ENCODE data around the gene CAND2. TPM values are rescaled to one million over a fixed set of nuclear protein-coding genes. Genes with fewer than 3 reads are reported as not detected.

The CAND2 gene
- total and polyA plus RNA-seq, 2 of the 8 experiments (the other 6 are each of a cell fraction or from before 2014, with no cell fraction given), result 8.7 TPM

- H3K79me1 ChIP-seq (ENCODE audit: low read depth, low read length), result no peaks in the 10 kb centered on the region
- no peaks in the 10 kb centered on the region for H3K27me3 ChIP-seq (replicated peaks in 1 of 4; ENCODE audit: control insufficient read depth in 3 of 4, extremely low read depth in 1 of 4, insufficient read depth in 3 of 4, low read length in 3 of 4)
- no peak overlapping the region for H2BK20ac ChIP-seq (ENCODE audit: low read length)
- no peaks in the 10 kb centered on the region for H4K20me1 ChIP-seq (replicated peaks in 1 of 2; ENCODE audit: control insufficient read depth in 1 of 2, insufficient read depth in 2 of 2, low read length in 2 of 2)
- TF ChIP-seq KDM1A (IDR thresholded peaks at IDR 0.05; ENCODE audit: borderline replicate concordance, low read length), result no peak
- TF ChIP-seq YY1 (IDR thresholded peaks at IDR 0.05; ENCODE audit: low read depth, low read length), result no peak
- TF ChIP-seq TAF1 (IDR thresholded peaks at IDR 0.05; ENCODE audit: low read depth, low read length), result no peak
- no peak for TF ChIP-seq NANOG (IDR thresholded peaks at IDR 0.05; ENCODE audit: insufficient read depth, low read depth, low read length, poor library complexity, severe bottlenecking)
- TF ChIP-seq JUN (IDR thresholded peaks at IDR 0.05; ENCODE audit: low read depth, low read length), result no peak
- TF ChIP-seq PHF8 (conservative IDR thresholded peaks at IDR 0.05; ENCODE audit: low read depth, low read length), result no peak
- no peak for TF ChIP-seq EP300 (IDR thresholded peaks at IDR 0.05; ENCODE audit: borderline replicate concordance in 1 of 2, low read depth in 2 of 2, low read length in 2 of 2)
- TF ChIP-seq EGR1 (IDR thresholded peaks at IDR 0.05; ENCODE audit: borderline replicate concordance, low read depth, low read length), result no peak
- H3K4me3 ChIP-seq (ENCODE audit: extremely low read depth in 1 of 4, insufficient read depth in 2 of 4, low read depth in 3 of 4, low read length in 4 of 4), result no peak overlapping the region
- no peak overlapping the region for H3K4me2 ChIP-seq (ENCODE audit: insufficient read depth in 1 of 2, low read depth in 2 of 2, low read length in 2 of 2)
- H4K8ac ChIP-seq (ENCODE audit: extremely low read depth, insufficient read depth, low read length), result no peak overlapping the region
- H2AK5ac ChIP-seq (ENCODE audit: low read depth, low read length), result no peak overlapping the region
- H2BK15ac ChIP-seq (ENCODE audit: low read length), result no peak overlapping the region
- no peak overlapping the region for H3K9ac ChIP-seq (replicated peaks in 1 of 4; ENCODE audit: extremely low read depth in 1 of 4, low read depth in 3 of 4, low read length in 3 of 4)
- no peak overlapping the region for H3K14ac ChIP-seq (ENCODE audit: insufficient read length)
- no peaks in the 10 kb centered on the region for H3K36me3 ChIP-seq (ENCODE audit: control insufficient read depth in 2 of 4, insufficient read depth in 4 of 4, low read length in 3 of 4)
- ChIA-PET CTCF (ENCODE audit: partially characterized antibody) (interaction anchor here (4.5 kb wide), 1 partner anchor 31 kb away, joined by 29 read pairs; no protein-coding TSS in a partner anchor), POLR2A (ENCODE audit: partially characterized antibody) (interaction anchor here (0.7 to 1.4 kb wide), 2 partner anchors 53 to 76 kb away, joined by 3 read pairs; no protein-coding TSS in a partner anchor)
- H3K4ac ChIP-seq (replicated peaks; ENCODE audit: insufficient read length, low read depth, low read length), result no peak overlapping the region
- FAIRE-seq (no peak), DNase-seq (ENCODE audit: low read depth in 1 of 2, low spot score in 2 of 2) (no peak)
- H4K91ac ChIP-seq (replicated peaks; ENCODE audit: insufficient read length, low read length), result no peak overlapping the region
- H2AFZ ChIP-seq (ENCODE audit: low read length), result no peak overlapping the region
- no peak overlapping the region for H2BK5ac ChIP-seq (ENCODE audit: low read depth, low read length)
- H3K9me3 ChIP-seq (ENCODE audit: insufficient read depth in 2 of 2, low read depth in 1 of 2, low read length in 1 of 2), result no peaks in the 10 kb centered on the region
- no peak overlapping the region for H3K23ac ChIP-seq (ENCODE audit: insufficient read length)
- 86% methylated on average over 3 of the region's 3 CpGs; no CpG with 5 or more reads in 1 of the 2 experiments for WGBS, 2 experiments (ENCODE audit: extremely low coverage in 1 of 2, insufficient coverage in 1 of 2, insufficient read length in 1 of 2, insufficient replicate concordance in 2 of 2, low coverage in 1 of 2, low lambda C conversion rate in 2 of 2, missing lambda C conversion rate in 1 of 2)
- H2BK12ac ChIP-seq (ENCODE audit: low read depth, low read length), result no peak overlapping the region
- H3K27ac ChIP-seq (ENCODE audit: low read depth, low read length), result no peak overlapping the region
- no peak overlapping the region for H4K5ac ChIP-seq (ENCODE audit: insufficient read length, low read depth, low read length)
- H3K18ac ChIP-seq (ENCODE audit: extremely low read depth, low read length), result no peak overlapping the region
- no peak overlapping the region for H2BK120ac ChIP-seq (replicated peaks; ENCODE audit: low read depth, low read length)
- no peak overlapping the region for H3K56ac ChIP-seq (replicated peaks; ENCODE audit: insufficient read length, low read depth, low read length)
- no peaks in the 10 kb centered on the region for H3K79me2 ChIP-seq (ENCODE audit: control insufficient read depth in 1 of 2, insufficient read depth in 2 of 2, low read length in 2 of 2)
- peaks cover 0 to 12% (median 7%) of the 10 kb centered on the region in 4 experiments; a peak in 5 of 7 replicates for H3K4me1 ChIP-seq (replicated peaks in 1 of 4; ENCODE audit: control insufficient read depth in 3 of 4, insufficient read depth in 4 of 4, low read length in 3 of 4)
- H3K23me2 ChIP-seq (ENCODE audit: low read depth, low read length), result peaks cover 3% of the 10 kb centered on the region; the same call in 1 of the 2 replicates
Observed at GRCh38 chr3:12756635-12757034, 39.8 kb upstream of the CAND2 start.

All from H1 (cell line).